Central memory CD8-positive, alpha-beta T cell (primary cell): Measurements from ENCODE around the gene CCDC185.

ENCODE experiments used
- ATAC-seq: fragments of 150-1000 bp; cut with Tn5 transposase; replicated peaks from 2 replicates; pipeline ENCODE4 v1.10.0; 2022; ENCODE audit warnings: mild to moderate bottlenecking, moderate FRiP score, moderate number of reproducible peaks; ENCODE audit not compliant: poor library complexity, severe bottlenecking; ENCODE audit errors: extremely low read depth
- DNase-seq, 2 donors: peaks; one replicate each; pipeline ENCODE4 v3.0.0; 2021; ENCODE audit warnings: low spot score in 2 of 2
- H3K27ac Mint-ChIP-seq: one replicate; pipeline ENCODE4 v1.8.0; 2022; ENCODE audit warnings: low read depth, mild to moderate bottlenecking, moderate library complexity, mixed read lengths
- H3K27me3 Mint-ChIP-seq: one replicate; pipeline ENCODE4 v1.8.0; 2022; ENCODE audit warnings: mixed read lengths
- H3K36me3 Mint-ChIP-seq: one replicate; pipeline ENCODE4 v1.8.0; 2022; ENCODE audit warnings: mild to moderate bottlenecking, moderate library complexity, mixed read lengths; ENCODE audit not compliant: insufficient read depth
- H3K4me1 Mint-ChIP-seq: one replicate; pipeline ENCODE4 v1.8.0; 2022; ENCODE audit warnings: mixed read lengths
- H3K4me3 Mint-ChIP-seq: one replicate; pipeline ENCODE4 v1.8.0; 2022; ENCODE audit warnings: mild to moderate bottlenecking, moderate library complexity, mixed read lengths
- H3K9me3 Mint-ChIP-seq: one replicate; pipeline ENCODE4 v1.8.0; 2022; ENCODE audit warnings: mixed read lengths

Gene CCDC185

DNA sequence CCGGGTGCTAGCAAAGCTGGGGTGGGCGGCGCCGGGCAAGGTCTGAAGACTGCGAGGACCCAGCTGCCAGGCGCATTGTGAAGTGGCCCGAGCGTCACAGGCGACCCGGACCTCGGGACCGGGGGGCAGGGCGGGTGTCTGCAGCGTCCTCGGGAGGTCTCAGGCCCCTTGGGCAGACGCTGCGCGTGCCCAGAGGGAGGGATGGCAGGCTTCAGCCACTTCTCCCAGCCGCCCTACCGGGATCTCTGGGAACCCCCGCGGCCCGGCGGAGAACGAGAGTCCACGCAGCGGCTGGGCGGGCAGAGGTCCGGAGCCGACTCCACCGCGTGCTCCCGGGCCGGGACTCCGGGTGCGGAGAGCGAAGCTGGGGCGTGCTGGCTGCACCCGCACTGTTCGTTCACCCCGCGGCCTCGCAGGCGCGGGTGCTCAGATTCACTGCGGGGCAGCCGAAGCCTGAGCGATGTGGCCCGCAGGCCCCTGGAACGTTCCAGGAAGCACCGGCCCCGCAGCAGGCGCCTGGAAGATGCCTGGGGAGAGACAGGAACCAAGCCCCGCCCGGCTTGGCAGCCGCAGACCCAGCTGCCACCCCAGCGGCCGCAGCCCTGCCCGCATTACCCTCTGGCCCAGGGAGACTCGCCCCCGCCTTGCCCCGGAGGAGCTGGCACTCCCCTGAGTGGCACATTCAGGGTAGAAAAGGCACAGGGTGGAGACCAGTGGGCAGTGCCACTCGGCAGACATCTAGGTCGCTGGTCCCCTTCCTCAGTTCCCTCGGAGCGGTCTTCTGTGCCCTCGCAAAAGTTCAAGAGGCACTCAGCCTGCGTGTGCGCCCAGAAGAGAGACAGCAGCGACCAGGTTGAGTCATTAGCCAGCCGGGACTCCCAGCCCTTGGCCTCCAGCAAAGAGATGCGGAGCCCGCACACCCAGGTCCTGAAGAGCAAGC is at the start of gene CCDC185:
Gene CCDC185, plus strand, starts transcription at position 141 of the 940 bp plus-strand sequence. Its CDS starts 61 bp downstream, at position 202.
- DNase-seq, result no peak
- Mint-ChIP-seq H3K4me1 (no peaks in the 10 kb centered on the region), H3K9me3 (peaks cover 5% of the 10 kb centered on the region), H3K27ac (no peak within 1 kb of the TSS), H3K27me3 (peaks cover 52% of the 10 kb centered on the region), H3K36me3 (no peaks in the 10 kb centered on the region), H3K4me3 (no peak within 1 kb of the TSS)
- no peak for ATAC-seq

DNA sequence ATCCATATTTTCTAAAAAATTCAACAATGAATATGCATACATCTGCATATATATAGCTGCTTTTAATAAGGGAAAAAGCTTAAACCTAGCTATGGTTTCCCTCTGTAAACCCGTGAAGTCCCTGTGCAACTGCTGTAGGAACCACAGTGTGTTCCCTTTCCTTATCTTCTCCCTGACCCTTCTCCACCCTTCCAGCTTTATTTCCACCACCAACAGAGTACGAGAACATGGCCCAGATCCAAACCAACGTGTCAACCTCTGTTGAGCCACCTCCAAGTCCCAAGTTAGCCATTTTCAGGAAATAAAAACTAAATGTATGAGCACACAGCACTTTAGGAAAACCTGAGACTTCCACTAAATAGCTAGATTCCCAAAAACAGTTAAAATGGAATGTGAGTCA is 49.5 kb upstream of the CCDC185 start:
- peaks cover 24% of the 10 kb centered on the region for H3K27me3 Mint-ChIP-seq
- no peaks in the 10 kb centered on the region for H3K4me1 Mint-ChIP-seq
- no peak for DNase-seq
- H3K4me3 Mint-ChIP-seq, result no peak overlapping the region
- peaks cover 1% of the 10 kb centered on the region for H3K36me3 Mint-ChIP-seq
- H3K27ac Mint-ChIP-seq, result no peak overlapping the region
- no peak for ATAC-seq
- no peaks in the 10 kb centered on the region for H3K9me3 Mint-ChIP-seq

DNA sequence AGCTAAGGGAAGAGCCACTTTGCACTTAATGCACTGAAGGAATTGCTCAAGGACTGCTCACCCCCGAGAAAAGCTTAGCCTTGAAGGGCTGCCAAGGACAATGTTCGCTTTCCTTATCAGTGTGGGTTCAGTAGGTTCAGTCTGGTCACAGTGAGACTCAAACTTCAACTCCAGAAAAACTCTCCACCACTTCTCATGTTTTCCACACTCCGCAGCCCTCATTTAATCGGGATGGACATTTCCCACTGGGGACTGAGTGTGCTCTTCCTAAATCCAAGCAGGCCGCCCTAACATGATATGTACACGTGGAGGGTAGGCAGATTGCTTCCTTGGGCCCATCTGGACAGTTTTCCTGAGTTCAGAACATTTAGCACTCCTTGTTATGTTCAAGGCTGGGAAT is 48.7 kb upstream of the CCDC185 start:
- DNase-seq (no peak), ATAC-seq (no peak)
- Mint-ChIP-seq H3K4me3 (no peak overlapping the region), H3K27ac (no peak overlapping the region), H3K36me3 (peaks cover 1% of the 10 kb centered on the region), H3K4me1 (no peaks in the 10 kb centered on the region), H3K9me3 (no peaks in the 10 kb centered on the region), H3K27me3 (peaks cover 24% of the 10 kb centered on the region)

DNA sequence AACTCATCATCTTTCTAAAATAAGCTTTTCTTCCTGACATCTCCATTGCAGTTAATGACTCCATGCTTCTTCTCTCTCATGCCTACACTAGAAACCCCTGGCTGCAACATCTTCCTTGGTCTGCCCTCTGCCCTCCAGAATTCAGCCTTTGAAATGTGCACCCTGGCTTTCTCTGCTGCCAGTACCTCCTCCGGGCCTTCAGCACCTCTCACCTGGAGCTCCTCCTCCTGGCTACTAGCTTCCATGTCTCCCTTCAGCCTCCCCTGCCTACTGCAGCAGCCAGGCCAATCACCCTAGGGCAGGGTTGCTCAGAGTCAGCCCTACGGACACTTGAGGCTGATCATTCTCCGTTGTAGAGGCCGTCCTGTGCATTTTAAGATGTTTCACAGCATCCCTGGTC is 47.5 kb upstream of the CCDC185 start:
- ATAC-seq, result no peak
- Mint-ChIP-seq H3K36me3 (peaks cover 1% of the 10 kb centered on the region), H3K9me3 (no peaks in the 10 kb centered on the region), H3K27ac (no peak overlapping the region), H3K4me3 (no peak overlapping the region), H3K27me3 (peaks cover 29% of the 10 kb centered on the region), H3K4me1 (no peaks in the 10 kb centered on the region)
- no peak for DNase-seq

DNA sequence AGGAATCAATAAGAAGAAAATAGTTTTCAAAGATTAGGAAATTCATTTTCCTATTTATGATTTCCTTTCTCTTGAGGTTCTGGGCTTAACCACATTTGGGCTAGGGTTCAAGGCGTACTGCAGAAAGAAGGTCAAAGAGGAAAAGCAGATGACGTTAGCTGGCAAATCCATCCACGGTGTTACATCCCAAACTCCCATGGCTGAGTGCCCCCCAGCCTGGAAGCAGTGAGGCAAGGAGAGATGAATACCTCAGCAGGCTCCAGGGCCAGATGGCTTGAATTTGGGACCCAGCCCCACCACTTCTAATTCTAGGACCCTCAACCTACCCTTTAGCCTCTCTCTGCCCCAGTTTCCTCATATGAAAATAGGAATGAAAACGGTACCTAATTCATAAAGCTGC is 46.9 kb upstream of the CCDC185 start:
- H3K36me3 Mint-ChIP-seq, result peaks cover 1% of the 10 kb centered on the region

DNA sequence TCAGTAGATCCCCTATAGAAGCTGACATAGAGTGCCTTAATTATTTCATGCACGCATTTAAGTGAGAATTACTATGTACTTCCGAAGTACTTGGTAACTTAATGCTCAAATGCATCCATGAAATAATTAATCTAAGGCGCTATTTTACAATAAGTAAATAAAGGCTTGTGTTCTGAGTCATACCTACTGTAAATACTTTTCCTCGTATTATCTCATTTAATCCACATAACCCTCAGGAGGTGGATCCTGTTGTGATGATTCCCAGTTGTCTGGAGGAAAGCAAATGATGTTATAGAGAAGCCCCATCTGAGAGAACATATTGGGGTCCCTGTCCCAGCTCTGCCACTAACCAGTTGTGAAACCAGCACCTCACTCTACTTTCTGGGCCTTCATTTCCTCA is 45.6 kb upstream of the CCDC185 start:
- no peaks in the 10 kb centered on the region for H3K4me1 Mint-ChIP-seq
- peaks cover 29% of the 10 kb centered on the region for H3K27me3 Mint-ChIP-seq

More for the DNA sequence above, 46.9 kb upstream of the CCDC185 start:
- Mint-ChIP-seq H3K4me3 (no peak overlapping the region), H3K4me1 (no peaks in the 10 kb centered on the region), H3K9me3 (no peaks in the 10 kb centered on the region), H3K27me3 (peaks cover 29% of the 10 kb centered on the region), H3K27ac (no peak overlapping the region)
- ATAC-seq, result no peak
- DNase-seq, result no peak

DNA sequence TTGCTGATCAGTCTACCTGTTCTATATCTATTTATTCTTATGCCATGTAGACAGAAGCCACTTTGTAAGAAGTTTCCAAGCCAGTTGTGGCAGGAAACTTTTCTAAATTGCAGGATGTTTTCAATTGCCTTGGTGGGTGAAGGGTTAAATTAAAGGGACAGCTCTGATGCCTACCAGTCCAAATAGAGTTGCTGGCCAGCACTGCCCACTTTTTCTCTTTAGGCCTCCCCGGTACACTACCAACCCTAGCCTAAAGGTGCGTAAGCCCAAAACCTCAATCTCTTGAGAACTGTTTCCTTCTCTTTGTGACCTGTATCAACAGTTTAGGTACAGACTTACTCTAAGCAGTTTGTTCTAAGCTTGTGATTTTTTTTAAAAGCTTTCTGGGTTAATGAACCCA is 44.8 kb upstream of the CCDC185 start:
- Mint-ChIP-seq H3K36me3 (peaks cover 1% of the 10 kb centered on the region), H3K27ac (no peak overlapping the region)
- no peak for ATAC-seq

More for the DNA sequence above, 45.6 kb upstream of the CCDC185 start:
- H3K4me3 Mint-ChIP-seq, result no peak overlapping the region
- no peaks in the 10 kb centered on the region for H3K9me3 Mint-ChIP-seq
- no peak overlapping the region for H3K27ac Mint-ChIP-seq
- peaks cover 1% of the 10 kb centered on the region for H3K36me3 Mint-ChIP-seq
- no peak for ATAC-seq
- DNase-seq, result no peak

DNA sequence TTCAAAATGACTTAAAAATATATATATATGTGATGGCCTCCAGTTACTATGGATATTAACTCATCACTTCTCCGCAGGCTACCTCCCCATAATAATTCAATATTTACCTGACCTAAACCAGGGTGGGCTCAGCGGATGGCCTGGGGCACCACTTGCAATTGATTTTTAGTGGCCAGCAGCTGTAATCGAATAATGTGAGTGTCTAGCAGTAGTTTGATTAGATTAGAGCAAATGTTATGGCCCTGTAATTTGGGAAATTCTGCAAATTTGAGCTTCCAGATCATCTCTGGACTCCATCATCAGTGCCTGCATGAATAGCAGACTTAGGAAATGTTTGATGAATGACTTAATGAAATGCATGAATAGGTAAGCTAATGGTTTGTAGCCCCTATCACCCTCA is 44.0 kb upstream of the CCDC185 start:
- no peak overlapping the region for H3K4me3 Mint-ChIP-seq
- no peak overlapping the region for H3K27ac Mint-ChIP-seq
- DNase-seq (no peak), ATAC-seq (no peak)
- peaks cover 40% of the 10 kb centered on the region for H3K27me3 Mint-ChIP-seq
- H3K36me3 Mint-ChIP-seq, result no peaks in the 10 kb centered on the region
- no peaks in the 10 kb centered on the region for H3K9me3 Mint-ChIP-seq
- no peaks in the 10 kb centered on the region for H3K4me1 Mint-ChIP-seq

More for the DNA sequence above, 44.8 kb upstream of the CCDC185 start:
- Mint-ChIP-seq H3K27me3 (peaks cover 32% of the 10 kb centered on the region), H3K4me1 (no peaks in the 10 kb centered on the region), H3K9me3 (no peaks in the 10 kb centered on the region), H3K4me3 (no peak overlapping the region)
- no peak for DNase-seq

DNA sequence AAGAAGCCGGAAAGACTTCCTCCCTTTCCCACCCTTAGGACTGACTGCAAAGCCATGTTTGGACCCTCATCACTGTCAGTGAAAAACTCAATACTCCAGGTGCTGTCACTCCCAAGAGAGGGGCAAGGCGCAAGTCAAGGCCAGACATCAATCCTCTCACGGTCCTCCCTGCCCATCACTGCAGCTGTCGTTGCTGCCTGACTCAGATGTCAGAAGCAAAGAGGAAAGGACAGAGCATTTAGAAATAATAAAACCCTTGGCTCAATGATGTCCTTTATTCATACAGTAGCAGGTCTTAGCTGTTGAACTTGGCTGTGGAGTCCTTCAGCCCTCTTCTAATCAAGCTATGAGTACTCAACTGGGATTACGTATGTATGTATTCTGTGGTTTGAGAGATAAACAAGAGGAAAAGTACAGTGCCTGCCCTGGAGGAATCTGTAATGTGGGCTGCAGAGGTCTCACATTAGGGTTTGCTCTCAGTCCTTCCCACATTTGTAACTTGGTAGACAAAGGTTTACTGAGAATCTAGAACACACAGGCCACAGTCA is 42.8 kb upstream of the CCDC185 start:
- peaks cover 42% of the 10 kb centered on the region for H3K27me3 Mint-ChIP-seq
- H3K27ac Mint-ChIP-seq, result no peak overlapping the region
- no peak for ATAC-seq

DNA sequence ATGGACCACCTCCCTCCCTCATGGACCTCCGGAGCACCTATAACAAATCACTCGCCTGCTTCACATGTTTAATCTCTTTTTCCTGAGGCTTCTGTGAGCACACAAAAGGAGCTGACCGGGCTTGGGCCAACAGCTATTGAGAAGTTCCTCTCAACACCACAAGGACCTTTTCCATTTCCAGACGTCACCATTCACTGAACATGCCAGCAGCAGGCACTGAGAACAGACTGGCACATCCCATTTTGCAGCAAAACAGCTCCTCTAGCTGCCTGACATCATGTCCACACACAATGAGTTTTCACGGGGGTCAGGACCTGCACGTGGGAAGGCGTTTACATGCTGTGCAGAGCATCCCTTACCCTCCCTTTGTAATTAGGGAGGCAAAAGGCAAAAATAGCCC is 40.3 kb upstream of the CCDC185 start:
- DNase-seq, result no peak

More for the DNA sequence above, 42.8 kb upstream of the CCDC185 start:
- H3K36me3 Mint-ChIP-seq, result no peaks in the 10 kb centered on the region
- no peak overlapping the region for H3K4me3 Mint-ChIP-seq
- no peak for DNase-seq
- no peaks in the 10 kb centered on the region for H3K9me3 Mint-ChIP-seq
- no peaks in the 10 kb centered on the region for H3K4me1 Mint-ChIP-seq

DNA sequence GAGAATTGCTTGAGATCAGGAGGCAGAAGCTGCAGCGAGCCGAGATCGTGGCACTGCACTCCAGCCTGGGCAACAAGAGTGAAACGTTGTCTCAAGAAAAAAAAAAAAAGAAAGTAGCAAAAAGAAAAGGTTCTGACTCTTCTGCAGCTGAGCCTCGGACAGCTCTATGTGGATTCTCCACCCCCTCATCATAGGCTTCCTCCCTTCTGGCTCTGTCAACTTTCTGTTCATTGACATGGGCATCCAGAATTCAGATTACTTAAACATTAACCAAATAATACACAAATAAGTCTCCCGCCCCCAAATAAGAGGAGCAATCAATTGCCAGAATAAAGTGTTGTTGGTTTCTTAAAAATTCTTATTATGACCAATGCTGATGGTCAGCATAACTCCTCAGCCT is 39.3 kb upstream of the CCDC185 start:
- peaks cover 28% of the 10 kb centered on the region for H3K27me3 Mint-ChIP-seq
- no peaks in the 10 kb centered on the region for H3K36me3 Mint-ChIP-seq
- no peaks in the 10 kb centered on the region for H3K4me1 Mint-ChIP-seq
- H3K9me3 Mint-ChIP-seq, result no peaks in the 10 kb centered on the region
- DNase-seq (no peak), ATAC-seq (no peak)
- H3K4me3 Mint-ChIP-seq, result no peak overlapping the region
- no peak overlapping the region for H3K27ac Mint-ChIP-seq

More for the DNA sequence above, 40.3 kb upstream of the CCDC185 start:
- Mint-ChIP-seq H3K27ac (no peak overlapping the region), H3K27me3 (peaks cover 31% of the 10 kb centered on the region), H3K4me3 (no peak overlapping the region), H3K9me3 (no peaks in the 10 kb centered on the region), H3K4me1 (no peaks in the 10 kb centered on the region), H3K36me3 (no peaks in the 10 kb centered on the region)
- no peak for ATAC-seq

DNA sequence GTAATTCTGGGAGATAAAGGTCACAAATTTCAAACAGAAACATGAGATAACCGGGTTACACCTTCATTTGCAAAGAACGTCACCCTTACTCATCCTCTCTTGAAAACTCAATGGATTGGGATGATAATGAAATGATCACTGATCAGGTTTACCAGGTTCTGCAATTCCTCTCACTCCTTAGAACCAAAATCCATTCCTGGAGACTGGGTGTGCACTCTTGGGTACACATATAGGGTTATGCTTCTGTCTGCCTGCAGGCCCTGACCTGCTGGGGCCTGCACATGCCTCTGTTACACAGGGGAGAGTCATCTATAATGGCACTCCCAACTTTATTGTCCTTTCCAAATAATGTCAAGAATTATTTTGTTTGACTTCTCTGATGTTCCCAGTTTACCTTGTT is 37.5 kb upstream of the CCDC185 start:
- ATAC-seq (no peak), DNase-seq (no peak)
- H3K9me3 Mint-ChIP-seq, result no peaks in the 10 kb centered on the region
- no peak overlapping the region for H3K27ac Mint-ChIP-seq
- no peak overlapping the region for H3K4me3 Mint-ChIP-seq
- H3K27me3 Mint-ChIP-seq, result peaks cover 34% of the 10 kb centered on the region
- no peaks in the 10 kb centered on the region for H3K36me3 Mint-ChIP-seq
- H3K4me1 Mint-ChIP-seq, result no peaks in the 10 kb centered on the region

DNA sequence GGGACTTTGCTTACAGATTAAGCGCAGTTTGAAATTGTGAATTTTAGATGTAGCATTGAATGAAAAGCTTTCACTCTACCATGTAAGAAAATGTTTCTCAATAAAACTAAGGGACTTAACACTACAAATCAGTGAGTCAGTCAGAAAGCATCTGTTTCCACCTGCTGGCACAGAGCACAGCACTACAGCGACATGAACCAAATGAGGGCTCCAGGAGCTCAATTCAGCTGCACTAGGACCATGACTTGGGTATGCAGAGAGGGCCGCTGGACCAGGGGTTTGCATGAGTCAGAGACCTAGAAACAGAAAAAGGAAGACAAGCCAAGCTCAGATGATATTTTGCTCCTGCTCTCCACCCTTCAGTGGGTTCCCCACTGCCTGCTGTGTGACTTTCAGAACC is 34.4 kb upstream of the CCDC185 start:
- H3K36me3 Mint-ChIP-seq, result peaks cover 2% of the 10 kb centered on the region
- H3K27ac Mint-ChIP-seq, result no peak overlapping the region
- ATAC-seq (no peak), DNase-seq (no peak)
- no peaks in the 10 kb centered on the region for H3K9me3 Mint-ChIP-seq
- peaks cover 5% of the 10 kb centered on the region for H3K4me1 Mint-ChIP-seq
- H3K4me3 Mint-ChIP-seq, result no peak overlapping the region
- H3K27me3 Mint-ChIP-seq, result peaks cover 59% of the 10 kb centered on the region
